Fibroblast of lung (primary cell): ENCODE measurements around the gene TMEM92. TPM values are rescaled to one million over a fixed set of nuclear protein-coding genes. Genes with fewer than 3 reads are reported as not detected.
"Not testable (repeated sequence)": the region's sequence is repeated elsewhere in the genome, so short reads cannot be mapped to it uniquely, and the experiment has no call there.

Source experiments
- DNase-seq, 2 donors: peaks; one replicate each; pipeline versions ENCODE4 v3.0.0 to v3.0.0-alpha.2; 2010; ENCODE audit warnings: low read depth in 2 of 2
- H2AFZ ChIP-seq: 2 replicates; pipeline ENCODE4 v1.5.1; 2012; ENCODE audit warnings: low read length, control low read depth, inconsistent platforms
- H3K27ac ChIP-seq: 2 replicates; pipeline ENCODE4 v1.5.1; 2011; ENCODE audit warnings: low read length, control low read depth; ENCODE audit not compliant: insufficient read depth
- H3K27me3 ChIP-seq: 2 replicates; pipeline ENCODE4 v1.5.1; 2011; ENCODE audit warnings: mild to moderate bottlenecking, low read length; ENCODE audit not compliant: control insufficient read depth, insufficient read depth
- H3K36me3 ChIP-seq: 2 replicates; pipeline ENCODE4 v1.5.1; 2011; ENCODE audit warnings: low read length; ENCODE audit not compliant: control insufficient read depth, insufficient read depth
- H3K4me1 ChIP-seq: 2 replicates; pipeline ENCODE4 v1.5.1; 2011; ENCODE audit warnings: low read length; ENCODE audit not compliant: control insufficient read depth, insufficient read depth; ENCODE audit errors: extremely low read depth
- H3K4me2 ChIP-seq: 2 replicates; pipeline ENCODE4 v1.5.1; 2011; ENCODE audit warnings: low read length, control low read depth; ENCODE audit not compliant: insufficient read depth; ENCODE audit errors: extremely low read depth
- H3K4me3 ChIP-seq, 4 experiments: fragments of 200-600 bp in 1 of 4; sonication (generic) in 1 of 4; replicated peaks in 1 of 4; 2 replicates each; pipeline ENCODE4 v1.5.1; 2011 to 2016; ENCODE audit warnings: low read length in 4 of 4, low read depth in 3 of 4, mild to moderate bottlenecking in 3 of 4, control low read depth in 2 of 4, inconsistent platforms in 1 of 4, mixed read lengths in 1 of 4; ENCODE audit not compliant: insufficient read depth in 1 of 4; ENCODE audit errors: control extremely low read depth in 1 of 4
- H3K79me2 ChIP-seq: 2 replicates; pipeline ENCODE4 v1.5.1; 2012; ENCODE audit warnings: mild to moderate bottlenecking, low read length, inconsistent platforms; ENCODE audit not compliant: control insufficient read depth, insufficient read depth
- H3K9ac ChIP-seq: 2 replicates; pipeline ENCODE4 v1.5.1; 2011; ENCODE audit warnings: mild to moderate bottlenecking, low read length, control low read depth; ENCODE audit not compliant: insufficient read depth
- H3K9me3 ChIP-seq: 2 replicates; pipeline ENCODE4 v1.5.1; 2012; ENCODE audit warnings: low read depth, low read length; ENCODE audit not compliant: control insufficient read depth, insufficient read depth
- H4K20me1 ChIP-seq: 2 replicates; pipeline ENCODE4 v1.5.1; 2011; ENCODE audit warnings: low read length; ENCODE audit not compliant: control insufficient read depth, insufficient read depth; ENCODE audit errors: extremely low read depth
- CTCF ChIP-seq, 2 donors: IDR thresholded peaks in 1 of 2; conservative IDR thresholded peaks in 1 of 2; 1 replicate in 1 of 2; 2 replicates in 1 of 2; pipeline ENCODE4 v1.5.1; 2011 to 2012; ENCODE audit warnings: low read length in 2 of 2, control low read depth in 1 of 2, inconsistent platforms in 1 of 2, low read depth in 1 of 2, mild to moderate bottlenecking in 1 of 2
- EZH2 ChIP-seq: IDR thresholded peaks from 2 replicates; pipeline ENCODE4 v1.5.1; 2012; ENCODE audit warnings: low read length, control low read depth, mild to moderate bottlenecking; ENCODE audit errors: missing control alignments
- polyA plus RNA-seq, 2 donors: library from polyadenylated mRNA; depleted of rRNA in 1 of 2; stranded (reverse) in 1 of 2; unstranded in 1 of 2; fragments of >200 nt; gene quantifications; 2 replicates each; pipeline ENCODE4 v1.2.1, GENCODE V29; 2011 to 2012; ENCODE audit warnings: missing spikeins in 1 of 2
- total RNA-seq: library from RNA; depleted of rRNA; stranded (reverse); fragments of >200 nt; gene quantifications from 2 replicates; pipeline ENCODE4 v1.2.1, GENCODE V29; 2014

TMEM92 gene
- total and polyA plus RNA-seq, 2 donors (not counting 1 experiment from before 2014, with no cell fraction given) = under 0.01 to 0.05 TPM

GRCh38 chr17:50283246-50283645 is 9.0 kb downstream of the TMEM92 start:
- no peaks in the 10 kb centered on the region for H3K27me3 ChIP-seq
- no peaks in the 10 kb centered on the region for H4K20me1 ChIP-seq
- no peak overlapping the region for H3K4me3 ChIP-seq
- peaks cover 5% of the 10 kb centered on the region for H3K4me1 ChIP-seq
- no peaks in the 10 kb centered on the region for H3K9me3 ChIP-seq
- no peak overlapping the region for H3K9ac ChIP-seq
- H3K4me2 ChIP-seq = no peak overlapping the region
- no peaks in the 10 kb centered on the region for H3K79me2 ChIP-seq
- no peak for DNase-seq
- no peak for TF ChIP-seq CTCF (conservative IDR thresholded peaks at IDR 0.05 in 1 of 2, IDR thresholded peaks at IDR 0.05 in 1 of 2; ENCODE audit: low read depth in 1 of 2, low read length in 2 of 2)
- no peak for TF ChIP-seq EZH2
- no peak overlapping the region for H3K27ac ChIP-seq
- H2AFZ ChIP-seq = no peak overlapping the region
- H3K36me3 ChIP-seq = peaks cover 2% of the 10 kb centered on the region

- no peak for DNase-seq
- Histone ChIP-seq H3K27ac (no peak overlapping the region), H4K20me1 (no peaks in the 10 kb centered on the region), H3K9ac (no peak overlapping the region), H3K4me3 (no peak overlapping the region), H3K79me2 (no peaks in the 10 kb centered on the region), H3K36me3 (peaks cover 2% of the 10 kb centered on the region), H3K27me3 (no peaks in the 10 kb centered on the region), H3K4me1 (peaks cover 7% of the 10 kb centered on the region), H2AFZ (no peak overlapping the region), H3K4me2 (no peak overlapping the region), H3K9me3 (no peaks in the 10 kb centered on the region)
- TF ChIP-seq CTCF (conservative IDR thresholded peaks at IDR 0.05 in 1 of 2, IDR thresholded peaks at IDR 0.05 in 1 of 2; ENCODE audit: low read depth in 1 of 2, low read length in 2 of 2) = no peak
- no peak for TF ChIP-seq EZH2
Observed at GRCh38 chr17:50283714-50284113, 9.4 kb downstream of the TMEM92 start.

GRCh38 chr17:50285941-50286340 is 11.7 kb downstream of the TMEM92 start:
- no peaks in the 10 kb centered on the region for H3K36me3 ChIP-seq
- no peaks in the 10 kb centered on the region for H3K9me3 ChIP-seq
- peaks cover 19% of the 10 kb centered on the region for H3K4me1 ChIP-seq
- no peak overlapping the region for H3K4me2 ChIP-seq
- no peak overlapping the region for H2AFZ ChIP-seq
- H3K27me3 ChIP-seq = no peaks in the 10 kb centered on the region
- no peaks in the 10 kb centered on the region for H4K20me1 ChIP-seq
- TF ChIP-seq EZH2 (no peak), CTCF (conservative IDR thresholded peaks at IDR 0.05 in 1 of 2, IDR thresholded peaks at IDR 0.05 in 1 of 2; ENCODE audit: low read depth in 1 of 2, low read length in 2 of 2) (no peak)
- no peak overlapping the region for H3K27ac ChIP-seq
- no peak overlapping the region for H3K4me3 ChIP-seq
- no peak overlapping the region for H3K9ac ChIP-seq
- peaks cover 1% of the 10 kb centered on the region for H3K79me2 ChIP-seq
- DNase-seq = no peak

- H2AFZ ChIP-seq, H3K4me2 ChIP-seq, H3K4me3 ChIP-seq, H3K79me2 ChIP-seq, H3K9me3 ChIP-seq, H3K36me3 ChIP-seq, H3K27ac ChIP-seq, DNase-seq, H4K20me1 ChIP-seq, H3K27me3 ChIP-seq, H3K9ac ChIP-seq: not testable (repeated sequence)
- peaks cover 19% of the 10 kb centered on the region for H3K4me1 ChIP-seq
Observed at GRCh38 chr17:50287302-50287701, 13.0 kb downstream of the TMEM92 start.
